NOMO-1 treated with DMSO at 0.1 percent for 48 hours (cell line): ENCODE data around the gene CR1.
"Not testable (repeated sequence)": the region's sequence is repeated elsewhere in the genome, so short reads cannot be mapped to it uniquely, and the experiment has no call there.

Experiments
- DNase-seq: peaks from one replicate; lab custom pipeline; 2025; ENCODE audit not compliant: unreplicated experiment; lab: John Stamatoyannopoulos, UW

Gene CR1

GRCh38 chr1:207638487-207639145 lies 142.7 kb downstream of the CR1 start:
- not testable (repeated sequence) for DNase-seq

- DNase-seq = not testable (repeated sequence)
Measured at GRCh38 chr1:207639362-207639761, 143.4 kb downstream of the CR1 start.

GRCh38 chr1:207644166-207644851 lies 148.4 kb downstream of the CR1 start:
- DNase-seq = no peak

GRCh38 chr1:207644852-207645634 lies 149.1 kb downstream of the CR1 start, which contains the start of gene CR1L:
Gene CR1L (plus strand): TSS chr1:207645133. CDS start chr1:207645234, 101 bp downstream.
- DNase-seq = peak; percentile 55

- DNase-seq = no peak
Measured at GRCh38 chr1:207645635-207646081, 149.7 kb downstream of the CR1 start.

- DNase-seq = no peak
Measured at GRCh38 chr1:207646171-207646570, 150.2 kb downstream of the CR1 start.

GRCh38 chr1:207646944-207647579 lies 151.1 kb downstream of the CR1 start:
- no peak for DNase-seq

- DNase-seq = no peak
Measured at GRCh38 chr1:207647671-207648333, 151.8 kb downstream of the CR1 start.

GRCh38 chr1:207648334-207649209 lies 152.6 kb downstream of the CR1 start:
- no peak for DNase-seq

- no peak for DNase-seq
Measured at GRCh38 chr1:207649210-207649753, 153.3 kb downstream of the CR1 start.

GRCh38 chr1:207649865-207650580 lies 154.1 kb downstream of the CR1 start:
- DNase-seq = peak; percentile 30

- no peak for DNase-seq
Measured at GRCh38 chr1:207651583-207651982, 155.6 kb downstream of the CR1 start.

GRCh38 chr1:207654320-207654719 lies 158.4 kb downstream of the CR1 start:
- no peak for DNase-seq

- DNase-seq = no peak
Measured at GRCh38 chr1:207658408-207658807, 162.5 kb downstream of the CR1 start.

- DNase-seq = no peak
Measured at GRCh38 chr1:207658904-207659485, 163.0 kb downstream of the CR1 start.

- DNase-seq = no peak
Measured at GRCh38 chr1:207659545-207660153, 163.7 kb downstream of the CR1 start.

GRCh38 chr1:207661420-207661819 lies 165.5 kb downstream of the CR1 start:
- DNase-seq = not testable (repeated sequence)

- DNase-seq = no peak
Measured at GRCh38 chr1:207666342-207666741, 170.4 kb downstream of the CR1 start.
